Panc1 (cell line): ENCODE measurements around the gene CNPPD1.

Experiments used
- POLR2AphosphoS5 ChIP-seq: IDR thresholded peaks from 2 replicates; pipeline ENCODE4 v1.6.1; 2012; ENCODE audit warnings: mild to moderate bottlenecking, low read depth, low read length, moderate library complexity
- SIN3A ChIP-seq: IDR thresholded peaks from 2 replicates; pipeline ENCODE4 v1.6.1; 2012; ENCODE audit warnings: low read depth, mild to moderate bottlenecking, low read length, moderate library complexity, borderline replicate concordance; ENCODE audit not compliant: insufficient read depth
- TF ChIP-seq, protein P1 (sequence below): fragments of 450-650 bp; IDR thresholded peaks from 2 replicates; pipeline ENCODE4 v1.5.1; 2017; ENCODE audit warnings: mild to moderate bottlenecking

DNA sequence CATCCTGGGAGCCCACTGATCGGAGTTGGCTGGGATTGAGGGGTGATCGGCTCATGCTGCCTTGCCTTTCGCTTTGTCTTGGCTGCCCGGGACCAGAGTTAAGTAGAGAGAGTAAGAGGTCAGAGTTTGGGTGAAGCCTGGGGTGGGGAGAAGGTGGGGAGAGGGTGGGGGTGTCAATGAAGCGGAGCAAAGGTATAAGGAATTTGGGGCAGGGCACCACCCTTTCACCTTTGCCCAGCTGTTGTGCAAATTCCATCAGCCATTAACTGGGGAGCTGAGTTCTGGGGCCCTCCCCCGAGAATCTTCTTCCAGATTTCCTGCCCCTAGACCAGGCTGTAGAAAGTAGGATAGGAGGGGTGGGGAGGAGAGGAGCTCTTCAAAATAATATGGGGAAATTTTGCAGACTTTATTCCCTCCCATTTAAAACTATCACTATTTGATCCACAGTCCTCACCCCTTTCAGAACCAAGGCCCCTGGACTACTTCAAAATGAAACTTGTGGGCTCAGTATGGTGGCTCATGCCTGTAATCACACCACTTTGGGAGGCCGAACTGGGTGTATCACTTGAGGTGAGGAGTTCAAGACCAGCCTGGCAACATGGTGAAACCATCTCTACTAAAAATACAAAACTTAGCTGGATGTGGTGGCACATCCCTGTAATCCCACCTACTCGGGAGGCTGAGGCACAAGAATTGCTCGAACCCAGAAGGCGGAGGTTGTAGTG lies 6.6 kb downstream of the CNPPD1 start, which contains the start of gene SLC23A3:
- TF ChIP-seq, protein P1, sequence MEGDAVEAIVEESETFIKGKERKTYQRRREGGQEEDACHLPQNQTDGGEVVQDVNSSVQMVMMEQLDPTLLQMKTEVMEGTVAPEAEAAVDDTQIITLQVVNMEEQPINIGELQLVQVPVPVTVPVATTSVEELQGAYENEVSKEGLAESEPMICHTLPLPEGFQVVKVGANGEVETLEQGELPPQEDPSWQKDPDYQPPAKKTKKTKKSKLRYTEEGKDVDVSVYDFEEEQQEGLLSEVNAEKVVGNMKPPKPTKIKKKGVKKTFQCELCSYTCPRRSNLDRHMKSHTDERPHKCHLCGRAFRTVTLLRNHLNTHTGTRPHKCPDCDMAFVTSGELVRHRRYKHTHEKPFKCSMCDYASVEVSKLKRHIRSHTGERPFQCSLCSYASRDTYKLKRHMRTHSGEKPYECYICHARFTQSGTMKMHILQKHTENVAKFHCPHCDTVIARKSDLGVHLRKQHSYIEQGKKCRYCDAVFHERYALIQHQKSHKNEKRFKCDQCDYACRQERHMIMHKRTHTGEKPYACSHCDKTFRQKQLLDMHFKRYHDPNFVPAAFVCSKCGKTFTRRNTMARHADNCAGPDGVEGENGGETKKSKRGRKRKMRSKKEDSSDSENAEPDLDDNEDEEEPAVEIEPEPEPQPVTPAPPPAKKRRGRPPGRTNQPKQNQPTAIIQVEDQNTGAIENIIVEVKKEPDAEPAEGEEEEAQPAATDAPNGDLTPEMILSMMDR, result no peak
- TF ChIP-seq POLR2AphosphoS5, result no peak
- TF ChIP-seq SIN3A, result no peak
